OCI-LY1 (cell line): ENCODE data around the gene USP13.

ENCODE experiments used
- H2AFZ ChIP-seq: fragments of 200-600 bp; sonication (generic), shearing (Covaris generic); 2 replicates; pipeline ENCODE4 v1.6.0; 2014; ENCODE audit warnings: antibody characterized with exemption, mild to moderate bottlenecking, low read length
- H3F3A ChIP-seq: fragments of 200-600 bp; sonication (generic), shearing (Covaris generic); 2 replicates; pipeline ENCODE4 v1.6.0; 2014; ENCODE audit warnings: mild to moderate bottlenecking, antibody characterized with exemption, low read length, moderate library complexity; ENCODE audit not compliant: insufficient read depth
- H3K27ac ChIP-seq: fragments of 200-600 bp; sonication (generic); 2 replicates; pipeline ENCODE4 v1.5.1; 2014; ENCODE audit warnings: low read length, mixed run types, mild to moderate bottlenecking, low read depth; ENCODE audit not compliant: poor library complexity, severe bottlenecking
- H3K27me3 ChIP-seq: fragments of 200-600 bp; sonication (generic); 2 replicates; pipeline ENCODE4 v1.6.0; 2014; ENCODE audit warnings: antibody characterized with exemption, mild to moderate bottlenecking, low read length, moderate library complexity; ENCODE audit not compliant: insufficient read depth
- H3K36me3 ChIP-seq: fragments of 200-600 bp; sonication (generic); 2 replicates; pipeline ENCODE4 v1.6.1; 2014; ENCODE audit warnings: mild to moderate bottlenecking, antibody characterized with exemption, low read length, moderate library complexity, mixed read lengths; ENCODE audit not compliant: insufficient read depth
- H3K4me1 ChIP-seq: fragments of 200-600 bp; sonication (generic); 2 replicates; pipeline ENCODE4 v1.5.1; 2014; ENCODE audit warnings: mild to moderate bottlenecking, low read length, moderate library complexity; ENCODE audit not compliant: insufficient read depth, severe bottlenecking
- H3K4me2 ChIP-seq: fragments of 200-600 bp; sonication (generic), shearing (Covaris generic); 2 replicates; pipeline ENCODE4 v1.6.1; 2014; ENCODE audit warnings: low read length
- H3K4me3 ChIP-seq: fragments of 200-600 bp; sonication (generic); 2 replicates; pipeline ENCODE4 v1.5.1; 2014; ENCODE audit warnings: low read length, low read depth, mild to moderate bottlenecking, mixed read lengths; ENCODE audit not compliant: poor library complexity, severe bottlenecking
- H3K79me2 ChIP-seq: fragments of 200-600 bp; shearing (Covaris generic); 2 replicates; pipeline ENCODE4 v1.6.1; 2016; ENCODE audit warnings: mixed run types, low read length, mixed read lengths; ENCODE audit not compliant: insufficient read depth
- H3K9ac ChIP-seq: fragments of 200-600 bp; sonication (generic), shearing (Covaris generic); 2 replicates; pipeline ENCODE4 v1.6.1; 2014; ENCODE audit warnings: mild to moderate bottlenecking, low read length, mixed read lengths
- H3K9me2 ChIP-seq: fragments of 200-600 bp; sonication (generic), shearing (Covaris generic); 2 replicates; pipeline ENCODE4 v1.6.1; 2014; ENCODE audit warnings: low read depth, mild to moderate bottlenecking, low read length, mixed read lengths
- H3K9me3 ChIP-seq: fragments of 200-600 bp; shearing (Covaris generic); 2 replicates; pipeline ENCODE4 v1.6.1; 2014; ENCODE audit warnings: low read length, mixed read lengths
- H4K20me1 ChIP-seq: fragments of 200-600 bp; sonication (generic), shearing (Covaris generic); 2 replicates; pipeline ENCODE4 v1.6.0; 2016; ENCODE audit warnings: mild to moderate bottlenecking, low read length; ENCODE audit not compliant: insufficient read depth
- CTCF ChIP-seq: fragments of 200-600 bp; sonication (generic), shearing (Covaris generic); IDR thresholded peaks from 2 replicates; pipeline ENCODE4 v1.5.1; 2017; ENCODE audit warnings: mild to moderate bottlenecking, antibody characterized with exemption, low read length, moderate library complexity, mixed read lengths
- EZH2 ChIP-seq: fragments of 200-600 bp; sonication (generic), shearing (Covaris generic); IDR thresholded peaks from 2 replicates; pipeline ENCODE4 v1.8.0; 2017; ENCODE audit warnings: borderline replicate concordance, mixed run types, mild to moderate bottlenecking, antibody characterized with exemption, low read length, moderate library complexity, mixed read lengths

The USP13 gene

GRCh38 chr3:179671747-179672242, 19.0 kb downstream of the USP13 start:
- Histone ChIP-seq H3K4me2 (no peak overlapping the region), H2AFZ (no peak overlapping the region), H3K79me2 (peaks cover 91% of the 10 kb centered on the region), H4K20me1 (no peaks in the 10 kb centered on the region), H3K9ac (no peak overlapping the region), H3K9me3 (no peaks in the 10 kb centered on the region), H3K9me2 (no peaks in the 10 kb centered on the region), H3K4me1 (peaks cover 1% of the 10 kb centered on the region), H3K27me3 (no peaks in the 10 kb centered on the region), H3F3A (no peaks in the 10 kb centered on the region), H3K27ac (no peak overlapping the region), H3K36me3 (peaks cover 16% of the 10 kb centered on the region), H3K4me3 (no peak overlapping the region)
- no peak for TF ChIP-seq CTCF
- no peak for TF ChIP-seq EZH2

DNA sequence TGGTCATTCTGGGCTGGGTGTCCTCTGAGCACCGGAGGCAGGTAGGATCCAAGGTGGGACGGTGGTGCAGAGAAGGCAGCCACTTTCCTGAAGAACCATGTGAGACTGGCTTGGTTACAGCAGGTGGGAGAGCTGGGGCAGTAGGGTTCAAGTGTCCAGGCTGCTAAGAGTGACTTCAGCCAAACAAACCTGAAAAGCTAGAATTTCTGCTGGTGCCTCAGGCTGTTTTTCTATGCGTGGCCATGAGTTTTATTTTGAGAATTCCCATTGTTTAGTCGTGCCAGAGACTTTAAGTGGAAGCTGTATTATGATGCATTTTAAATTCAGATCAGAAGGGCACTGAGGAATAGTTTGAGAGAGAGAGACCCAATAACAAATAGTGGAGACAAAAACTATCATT, 20.1 kb downstream of the USP13 start:
- no peak overlapping the region for H3K9ac ChIP-seq
- no peaks in the 10 kb centered on the region for H3K4me1 ChIP-seq
- no peak overlapping the region for H3K4me3 ChIP-seq
- no peaks in the 10 kb centered on the region for H3F3A ChIP-seq
- H3K9me2 ChIP-seq: no peaks in the 10 kb centered on the region
- no peak overlapping the region for H3K4me2 ChIP-seq
- H3K79me2 ChIP-seq: peaks cover 90% of the 10 kb centered on the region
- H3K27me3 ChIP-seq: no peaks in the 10 kb centered on the region
- no peaks in the 10 kb centered on the region for H4K20me1 ChIP-seq
- H2AFZ ChIP-seq: no peak overlapping the region
- TF ChIP-seq CTCF (no peak), EZH2 (no peak)
- peaks cover 16% of the 10 kb centered on the region for H3K36me3 ChIP-seq
- no peak overlapping the region for H3K27ac ChIP-seq
- no peaks in the 10 kb centered on the region for H3K9me3 ChIP-seq

GRCh38 chr3:179673523-179673922, 20.7 kb downstream of the USP13 start:
- no peaks in the 10 kb centered on the region for H4K20me1 ChIP-seq
- H3K9me3 ChIP-seq: no peaks in the 10 kb centered on the region
- no peak overlapping the region for H3K4me3 ChIP-seq
- TF ChIP-seq EZH2 (no peak), CTCF (no peak)
- H3K4me2 ChIP-seq: no peak overlapping the region
- H3K27ac ChIP-seq: no peak overlapping the region
- H3K27me3 ChIP-seq: no peaks in the 10 kb centered on the region
- H2AFZ ChIP-seq: no peak overlapping the region
- H3K9me2 ChIP-seq: no peaks in the 10 kb centered on the region
- H3K4me1 ChIP-seq: no peaks in the 10 kb centered on the region
- H3K9ac ChIP-seq: no peak overlapping the region
- H3K79me2 ChIP-seq: peaks cover 90% of the 10 kb centered on the region
- peaks cover 16% of the 10 kb centered on the region for H3K36me3 ChIP-seq
- no peaks in the 10 kb centered on the region for H3F3A ChIP-seq
